Stomach (tissue), 4 donors: ENCODE results near the gene WNT5B.

Source experiments
- EP300 ChIP-seq: sonication (generic); formaldehyde crosslinking; IDR thresholded peaks from one replicate; pipeline ENCODE4 v1.6.1; 2017; ENCODE audit warnings: antibody characterized with exemption
- POLR2A ChIP-seq, 4 donors: fragments of 450-650 bp; IDR thresholded peaks; one replicate each; pipeline ENCODE4 v1.6.1; 2016; ENCODE audit warnings: antibody characterized with exemption in 4 of 4, control low read depth in 2 of 4, mild to moderate bottlenecking in 1 of 4, moderate library complexity in 1 of 4
- POLR2AphosphoS5 ChIP-seq, 3 donors: sonication (generic); formaldehyde crosslinking; IDR thresholded peaks; one replicate each; pipeline ENCODE4 v1.6.1; 2016; ENCODE audit warnings: antibody characterized with exemption in 3 of 3
- TF ChIP-seq, protein P1 (sequence below), 7 experiments: fragments of 450-650 bp in 4 of 7; fragments of 200-600 bp in 3 of 7; sonication (generic) in 3 of 7; IDR thresholded peaks; one replicate each; pipeline ENCODE4 v1.5.1; 2016 to 2019; ENCODE audit warnings: antibody characterized with exemption in 7 of 7, control low read depth in 2 of 7, mild to moderate bottlenecking in 1 of 7

DNA sequence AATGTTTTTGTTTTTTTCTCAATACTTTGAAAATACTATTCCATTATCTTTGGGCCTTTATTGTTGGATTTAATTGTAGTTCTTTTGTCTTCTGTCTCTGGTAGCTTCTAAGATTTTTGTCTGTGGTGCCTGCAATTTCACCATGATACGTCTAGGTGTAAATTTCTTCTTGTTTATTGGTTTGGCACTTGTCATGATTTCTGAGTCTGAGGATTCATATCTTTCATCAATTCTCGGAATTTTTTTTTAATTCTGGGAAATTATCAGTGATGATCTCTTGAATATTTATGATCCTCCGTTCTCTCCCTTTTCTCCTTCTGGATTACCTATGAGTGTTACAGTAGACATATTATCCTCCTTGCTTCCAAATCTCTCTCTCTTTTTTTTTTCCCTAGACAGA lies 47.0 kb downstream of the WNT5B start:
- TF ChIP-seq, protein P1, sequence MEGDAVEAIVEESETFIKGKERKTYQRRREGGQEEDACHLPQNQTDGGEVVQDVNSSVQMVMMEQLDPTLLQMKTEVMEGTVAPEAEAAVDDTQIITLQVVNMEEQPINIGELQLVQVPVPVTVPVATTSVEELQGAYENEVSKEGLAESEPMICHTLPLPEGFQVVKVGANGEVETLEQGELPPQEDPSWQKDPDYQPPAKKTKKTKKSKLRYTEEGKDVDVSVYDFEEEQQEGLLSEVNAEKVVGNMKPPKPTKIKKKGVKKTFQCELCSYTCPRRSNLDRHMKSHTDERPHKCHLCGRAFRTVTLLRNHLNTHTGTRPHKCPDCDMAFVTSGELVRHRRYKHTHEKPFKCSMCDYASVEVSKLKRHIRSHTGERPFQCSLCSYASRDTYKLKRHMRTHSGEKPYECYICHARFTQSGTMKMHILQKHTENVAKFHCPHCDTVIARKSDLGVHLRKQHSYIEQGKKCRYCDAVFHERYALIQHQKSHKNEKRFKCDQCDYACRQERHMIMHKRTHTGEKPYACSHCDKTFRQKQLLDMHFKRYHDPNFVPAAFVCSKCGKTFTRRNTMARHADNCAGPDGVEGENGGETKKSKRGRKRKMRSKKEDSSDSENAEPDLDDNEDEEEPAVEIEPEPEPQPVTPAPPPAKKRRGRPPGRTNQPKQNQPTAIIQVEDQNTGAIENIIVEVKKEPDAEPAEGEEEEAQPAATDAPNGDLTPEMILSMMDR (IDR thresholded peaks at IDR 0.05) = no peak
- TF ChIP-seq POLR2AphosphoS5 (IDR thresholded peaks at IDR 0.05) = no peak
- TF ChIP-seq EP300 = no peak
- TF ChIP-seq POLR2A (IDR thresholded peaks at IDR 0.05) = no peak
